GM21423 (cell line): ENCODE data around the gene ZFP2.
"Not testable (repeated sequence)": the region's sequence is repeated elsewhere in the genome, so short reads cannot be mapped to it uniquely, and the experiment has no call there.

Experiments
- ATAC-seq: cut with Tn5 transposase; IDR thresholded peaks from one replicate; pipeline ENCODE4 v1.9.1; 2021; ENCODE audit warnings: mild to moderate bottlenecking, moderate library complexity; ENCODE audit not compliant: unreplicated experiment

Gene ZFP2

GRCh38 chr5:178895615-178896571, at the start of gene ZFP2:
ZFP2 (plus strand) TSS chr5:178895913; CDS start chr5:178931314, 35,401 bp downstream.
- no peak for ATAC-seq

- ATAC-seq: no peak
Measured at GRCh38 chr5:178849316-178849715, 46.4 kb upstream of the ZFP2 start.

- ATAC-seq: no peak
Measured at GRCh38 chr5:178851951-178852350, 43.8 kb upstream of the ZFP2 start.

- no peak for ATAC-seq
Measured at GRCh38 chr5:178854284-178854683, 41.4 kb upstream of the ZFP2 start.

- ATAC-seq: peak; percentile 99
Measured at GRCh38 chr5:178859625-178860521, 35.8 kb upstream of the ZFP2 start, which contains the start of gene ZNF354B. ZNF354B (plus strand) TSS chr5:178859953; CDS start chr5:178861048, 1,095 bp downstream.

- not testable (repeated sequence) for ATAC-seq
Measured at GRCh38 chr5:178860615-178861014, 35.1 kb upstream of the ZFP2 start.

GRCh38 chr5:178861627-178862026, 34.1 kb upstream of the ZFP2 start:
- no peak for ATAC-seq

GRCh38 chr5:178866946-178867345, 28.8 kb upstream of the ZFP2 start:
- ATAC-seq: no peak

GRCh38 chr5:178869577-178869976, 26.1 kb upstream of the ZFP2 start:
- no peak for ATAC-seq

- no peak for ATAC-seq
Measured at GRCh38 chr5:178870411-178870810, 25.3 kb upstream of the ZFP2 start.

- ATAC-seq: no peak
Measured at GRCh38 chr5:178872302-178872701, 23.4 kb upstream of the ZFP2 start.

GRCh38 chr5:178883115-178883694, 12.5 kb upstream of the ZFP2 start:
- ATAC-seq: not testable (repeated sequence)

GRCh38 chr5:178883815-178884430, 11.8 kb upstream of the ZFP2 start:
- ATAC-seq: no peak

- ATAC-seq: no peak
Measured at GRCh38 chr5:178899289-178899688, 3.6 kb downstream of the ZFP2 start.

- ATAC-seq: no peak
Measured at GRCh38 chr5:178902849-178903248, 7.1 kb downstream of the ZFP2 start.

GRCh38 chr5:178931846-178932760, 36.4 kb downstream of the ZFP2 start:
- no peak for ATAC-seq

- ATAC-seq: no peak
Measured at GRCh38 chr5:178940569-178941360, 45.1 kb downstream of the ZFP2 start, which contains the start of gene ZNF454. ZNF454 (plus strand) TSS chr5:178941198; CDS start chr5:178942792, 1,594 bp downstream.

- ATAC-seq: no peak
Measured at GRCh38 chr5:178941361-178941760, 45.6 kb downstream of the ZFP2 start.
